ENCODE results near the gene MEOX1.

GRCh38 chr17:43603321-43603720, 58.4 kb downstream of the MEOX1 start:
- TF ChIP-seq CTCF (IDR thresholded peaks at IDR 0.05) (no peak), POLR2A (IDR thresholded peaks at IDR 0.05; ENCODE audit: low read depth) (no peak), EP300 (IDR thresholded peaks at IDR 0.05) (no peak)
